GM18907 (cell line): Measurements from ENCODE around the gene FOSL2.

Source experiments
- ATAC-seq: cut with Tn5 transposase; IDR thresholded peaks from one replicate; pipeline ENCODE4 v1.9.1; 2021; ENCODE audit warnings: mild to moderate bottlenecking, moderate library complexity; ENCODE audit not compliant: unreplicated experiment

Gene FOSL2

GRCh38 chr2:28408764-28409599 lies 16.3 kb downstream of the FOSL2 start:
- no peak for ATAC-seq

- no peak for ATAC-seq
Measured at GRCh38 chr2:28411166-28411755, 18.6 kb downstream of the FOSL2 start.

DNA sequence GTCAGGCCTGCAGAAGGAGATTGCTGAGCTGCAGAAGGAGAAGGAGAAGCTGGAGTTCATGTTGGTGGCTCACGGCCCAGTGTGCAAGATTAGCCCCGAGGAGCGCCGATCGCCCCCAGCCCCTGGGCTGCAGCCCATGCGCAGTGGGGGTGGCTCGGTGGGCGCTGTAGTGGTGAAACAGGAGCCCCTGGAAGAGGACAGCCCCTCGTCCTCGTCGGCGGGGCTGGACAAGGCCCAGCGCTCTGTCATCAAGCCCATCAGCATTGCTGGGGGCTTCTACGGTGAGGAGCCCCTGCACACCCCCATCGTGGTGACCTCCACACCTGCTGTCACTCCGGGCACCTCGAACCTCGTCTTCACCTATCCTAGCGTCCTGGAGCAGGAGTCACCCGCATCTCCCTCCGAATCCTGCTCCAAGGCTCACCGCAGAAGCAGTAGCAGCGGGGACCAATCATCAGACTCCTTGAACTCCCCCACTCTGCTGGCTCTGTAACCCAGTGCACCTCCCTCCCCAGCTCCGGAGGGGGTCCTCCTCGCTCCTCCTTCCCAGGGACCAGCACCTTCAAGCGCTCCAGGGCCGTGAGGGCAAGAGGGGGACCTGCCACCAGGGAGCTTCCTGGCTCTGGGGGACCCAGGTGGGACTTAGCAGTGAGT lies 19.4 kb downstream of the FOSL2 start:
- no peak for ATAC-seq

- no peak for ATAC-seq
Measured at GRCh38 chr2:28412625-28413151, 20.0 kb downstream of the FOSL2 start.

GRCh38 chr2:28413152-28413898 lies 20.7 kb downstream of the FOSL2 start:
- ATAC-seq = no peak

DNA sequence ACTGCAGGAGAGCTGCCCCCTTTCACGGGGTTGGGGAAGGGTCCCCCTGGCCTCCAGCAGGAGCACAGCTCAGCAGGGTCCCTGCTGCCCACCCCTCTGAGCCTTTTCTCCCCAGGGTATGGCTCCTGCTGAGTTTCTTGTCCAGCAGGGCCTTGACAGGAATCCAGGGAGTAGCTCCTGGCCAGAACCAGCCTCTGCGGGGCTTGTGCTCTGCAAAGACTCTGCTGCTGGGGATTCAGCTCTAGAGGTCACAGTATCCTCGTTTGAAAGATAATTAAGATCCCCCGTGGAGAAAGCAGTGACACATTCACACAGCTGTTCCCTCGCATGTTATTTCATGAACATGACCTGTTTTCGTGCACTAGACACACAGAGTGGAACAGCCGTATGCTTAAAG lies 21.2 kb downstream of the FOSL2 start:
- no peak for ATAC-seq

DNA sequence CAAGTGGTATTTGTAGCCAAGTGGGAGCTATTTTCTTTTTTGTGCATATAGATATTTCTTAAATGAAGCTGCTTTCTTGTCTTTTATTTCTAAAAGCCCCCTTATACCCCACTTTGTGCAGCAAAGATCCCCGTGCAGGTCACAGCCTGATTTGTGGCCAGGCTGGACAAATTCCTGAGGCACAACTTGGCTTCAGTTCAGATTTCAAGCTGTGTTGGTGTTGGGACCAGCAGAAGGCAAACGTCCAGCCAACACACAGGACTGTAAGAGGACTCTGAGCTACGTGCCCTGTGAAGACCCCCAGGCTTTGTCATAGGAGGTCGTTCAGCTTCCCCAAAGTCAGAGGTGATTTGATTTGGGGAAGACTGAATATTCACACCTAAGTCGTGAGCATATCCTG lies 21.9 kb downstream of the FOSL2 start:
- no peak for ATAC-seq

GRCh38 chr2:28415010-28415409 lies 22.4 kb downstream of the FOSL2 start:
- no peak for ATAC-seq

- ATAC-seq = no peak
Measured at GRCh38 chr2:28415715-28416114, 23.1 kb downstream of the FOSL2 start.

DNA sequence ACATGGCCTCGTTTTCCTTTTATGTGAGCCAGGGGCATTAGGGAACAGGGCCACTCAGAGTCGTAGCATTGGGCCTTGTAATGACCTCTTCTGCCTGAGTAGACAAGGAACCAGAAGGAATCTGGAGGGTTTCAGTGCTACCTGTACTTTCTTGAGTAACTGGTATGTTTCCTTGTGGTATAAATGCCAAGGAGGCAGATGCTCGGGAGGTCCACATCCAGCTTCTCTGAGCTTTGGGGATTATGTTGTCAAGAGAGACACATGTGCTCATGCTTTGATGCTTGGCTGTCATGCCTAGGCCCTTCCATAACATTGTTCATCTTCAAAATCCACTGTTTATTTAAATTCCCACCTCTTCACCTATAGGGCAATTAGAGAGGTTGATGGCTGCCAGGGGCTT lies 26.3 kb downstream of the FOSL2 start:
- ATAC-seq = no peak

- ATAC-seq = no peak
Measured at GRCh38 chr2:28419443-28420270, 27.0 kb downstream of the FOSL2 start.

GRCh38 chr2:28420722-28421121 lies 28.1 kb downstream of the FOSL2 start:
- ATAC-seq = no peak

GRCh38 chr2:28422908-28423741 lies 30.5 kb downstream of the FOSL2 start:
- ATAC-seq = no peak

GRCh38 chr2:28423856-28424605 lies 31.4 kb downstream of the FOSL2 start:
- no peak for ATAC-seq

GRCh38 chr2:28424799-28425463 lies 32.3 kb downstream of the FOSL2 start:
- no peak for ATAC-seq

DNA sequence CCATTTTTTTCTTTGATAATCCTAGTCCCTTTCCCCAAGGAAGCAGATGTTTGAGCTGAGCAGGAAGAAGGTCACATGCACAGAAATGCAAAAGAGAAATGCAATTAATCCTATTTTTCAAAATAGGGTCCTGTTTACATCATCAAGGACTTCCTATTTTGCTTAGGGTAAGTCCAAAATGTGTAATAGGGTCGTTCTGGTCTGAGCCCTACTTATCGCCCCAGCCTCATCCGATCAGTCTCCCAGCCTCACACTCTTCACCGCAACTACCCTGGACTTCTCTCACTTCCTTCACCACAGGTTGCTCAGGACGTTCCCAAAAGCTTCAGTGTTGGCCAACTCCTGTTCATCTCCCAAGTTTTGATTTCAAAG lies 32.8 kb downstream of the FOSL2 start:
- ATAC-seq = no peak

- ATAC-seq = no peak
Measured at GRCh38 chr2:28427741-28428415, 35.2 kb downstream of the FOSL2 start.

DNA sequence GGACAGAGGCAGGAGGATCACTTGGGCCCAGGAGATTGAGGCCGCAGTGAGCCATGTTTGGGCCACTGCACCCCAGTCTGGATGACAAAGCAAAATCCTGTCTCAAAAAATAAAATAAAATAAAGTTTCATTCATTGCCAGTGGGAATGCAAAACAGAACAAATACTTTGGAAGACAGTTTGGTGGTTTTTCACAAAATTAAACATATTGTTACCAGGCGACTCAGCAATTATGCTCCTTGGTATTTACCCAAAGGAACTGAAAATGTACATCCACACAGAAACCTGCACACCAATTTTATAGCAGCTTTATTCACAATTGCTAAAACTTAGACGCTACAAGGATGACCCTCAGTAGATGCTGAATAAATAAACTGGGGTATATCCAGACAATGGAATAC lies 35.8 kb downstream of the FOSL2 start:
- no peak for ATAC-seq
